NCI-H2029 treated with DMSO at 0.1 percent for 48 hours (cell line): ENCODE results near the gene FERMT2.
"Not testable (repeated sequence)": the region's sequence is repeated elsewhere in the genome, so short reads cannot be mapped to it uniquely, and the experiment has no call there.

Source experiments
- DNase-seq: peaks from one replicate; lab custom pipeline; 2025; lab: John Stamatoyannopoulos, UW

The FERMT2 gene

DNA sequence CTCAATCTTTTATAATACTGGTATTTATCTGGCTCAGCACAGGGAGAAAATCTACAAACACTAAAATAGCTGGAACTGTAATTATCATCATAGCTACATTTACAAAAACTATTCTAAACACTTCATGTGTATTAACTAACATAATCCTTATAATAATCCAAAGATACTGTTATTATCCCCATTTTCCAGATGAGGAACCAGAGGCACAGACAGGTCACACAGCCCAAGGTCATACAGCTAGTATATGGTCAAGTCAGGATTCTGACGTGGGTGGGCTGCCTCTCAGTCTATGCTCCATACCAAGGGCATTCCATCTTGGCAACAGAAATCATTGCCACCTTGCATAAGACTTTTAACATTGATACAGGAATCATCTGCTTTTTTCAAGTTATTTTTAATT, 11.4 kb downstream of the FERMT2 start:
- no peak for DNase-seq

DNA sequence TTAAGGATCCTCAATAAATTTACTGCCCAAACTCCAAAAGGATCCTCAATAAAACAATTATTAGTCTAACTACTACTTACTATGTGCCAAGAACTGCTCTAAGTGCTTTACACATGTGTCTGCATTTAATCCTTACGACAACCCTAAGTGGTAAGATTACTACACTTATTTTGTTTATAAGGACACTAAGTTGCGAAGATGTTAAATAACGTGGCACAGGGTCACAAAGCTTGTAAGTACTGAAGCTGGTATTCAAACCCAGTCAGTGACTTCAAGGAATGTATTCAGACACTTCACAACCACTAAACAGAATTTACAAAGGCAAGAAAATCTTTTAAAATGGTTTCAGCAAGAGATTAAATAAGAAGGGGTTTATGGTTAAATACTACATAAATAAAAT, 13.0 kb downstream of the FERMT2 start:
- DNase-seq, result no peak

DNA sequence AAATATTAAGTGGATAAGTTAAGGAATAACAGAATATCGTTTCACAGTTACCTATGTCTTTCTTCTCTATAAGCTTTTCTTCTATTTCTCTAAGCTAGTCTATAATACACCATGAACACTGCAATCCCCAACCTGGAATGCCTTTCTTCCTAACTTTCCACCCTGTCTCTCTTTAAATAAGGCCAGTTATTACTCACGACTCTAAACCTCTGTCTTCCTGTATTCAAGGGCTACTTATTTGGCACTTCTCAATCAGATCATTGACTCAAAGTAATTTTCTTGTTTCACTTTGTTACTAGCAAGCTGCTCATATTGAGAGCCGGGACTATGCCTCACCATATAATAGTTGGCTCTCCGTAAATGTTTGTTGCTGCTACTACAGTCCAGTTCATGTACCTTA, 13.5 kb downstream of the FERMT2 start:
- DNase-seq, result no peak

DNA sequence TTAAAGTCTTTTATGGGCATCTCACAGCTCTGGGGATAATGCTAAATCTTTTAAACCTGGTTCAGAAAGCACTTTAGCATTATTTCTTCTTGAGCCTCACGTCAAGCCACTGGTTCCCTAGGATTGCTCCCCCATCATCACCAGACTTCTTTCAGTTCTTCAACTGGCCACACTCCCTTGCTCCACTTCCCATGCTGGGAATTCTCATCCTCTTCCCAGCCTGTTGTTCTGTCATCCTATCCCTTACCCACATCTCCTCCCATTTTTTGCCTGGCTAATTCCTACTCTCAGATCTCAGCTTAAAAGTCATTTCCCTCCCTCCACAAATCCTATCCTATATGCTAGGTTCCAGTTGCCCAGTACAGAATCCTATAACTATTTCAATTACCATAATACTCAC, 14.4 kb downstream of the FERMT2 start:
- DNase-seq, result no peak

DNA sequence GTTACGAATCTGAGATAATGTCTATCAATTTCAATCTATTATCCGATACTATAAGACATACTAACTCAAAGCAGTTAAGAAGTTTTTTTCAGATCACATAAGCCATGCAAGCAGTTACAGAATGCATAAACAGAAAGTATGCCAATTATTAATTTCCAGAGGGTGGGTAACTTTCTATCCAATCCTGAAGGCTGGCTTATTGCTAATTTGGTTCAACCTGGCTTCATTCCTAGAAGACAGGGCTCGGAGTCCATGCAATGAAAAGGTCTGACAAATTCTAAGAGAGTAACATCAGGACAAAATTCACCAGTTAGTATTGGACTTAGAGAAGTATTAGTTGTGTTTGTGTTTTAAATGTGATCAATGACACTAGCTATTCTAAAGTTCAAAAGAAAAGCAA, 15.0 kb downstream of the FERMT2 start:
- no peak for DNase-seq

GRCh38 chr14:52934762-52935161, 16.1 kb downstream of the FERMT2 start:
- no peak for DNase-seq

GRCh38 chr14:52929192-52929807, 21.6 kb downstream of the FERMT2 start:
- no peak for DNase-seq

DNA sequence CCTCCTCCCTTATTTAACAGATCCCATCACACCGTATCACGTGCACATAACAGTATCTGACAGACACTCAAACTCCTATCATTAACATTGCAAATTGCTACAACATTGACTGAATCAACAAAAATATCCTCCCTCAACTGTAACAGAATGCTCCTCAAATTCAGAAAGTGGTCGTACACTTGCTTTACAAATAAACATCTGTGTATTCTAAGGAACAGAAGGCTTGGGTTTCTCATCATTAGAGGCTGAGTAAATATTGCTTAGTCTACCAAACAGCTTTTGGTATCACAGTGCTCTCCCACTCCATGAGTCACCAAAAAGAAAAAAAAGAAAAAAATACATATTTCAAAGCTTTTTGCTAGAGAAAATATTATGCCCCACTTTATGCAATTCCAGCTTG, 23.9 kb downstream of the FERMT2 start:
- DNase-seq, result peak; percentile 95

GRCh38 chr14:52923902-52924575, 26.8 kb downstream of the FERMT2 start:
- peak; percentile 14 for DNase-seq

DNA sequence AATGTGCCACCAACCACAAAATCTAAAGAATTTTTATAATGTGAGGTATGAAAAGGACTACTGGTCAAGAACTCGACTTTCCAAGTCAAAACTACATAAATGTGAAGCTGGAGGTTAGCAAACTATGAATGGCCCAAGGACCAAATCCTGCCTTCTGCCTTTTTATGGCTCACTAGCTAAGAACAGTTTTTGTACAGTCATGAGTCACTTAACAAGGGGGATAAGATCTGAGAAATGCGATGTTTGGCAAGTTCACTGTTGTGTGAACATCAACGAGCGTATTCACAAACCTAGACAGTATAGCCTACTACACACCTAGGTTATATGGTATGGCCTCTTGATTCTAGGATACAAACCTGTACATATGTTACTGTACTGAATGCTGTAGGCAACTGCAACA, 28.2 kb downstream of the FERMT2 start:
- DNase-seq, result no peak

- no peak for DNase-seq
Observed at GRCh38 chr14:52922059-52922458, 28.8 kb downstream of the FERMT2 start.

- DNase-seq, result not testable (repeated sequence)
Observed at GRCh38 chr14:52920411-52920810, 30.4 kb downstream of the FERMT2 start.

- no peak for DNase-seq
Observed at GRCh38 chr14:52919971-52920370, 30.9 kb downstream of the FERMT2 start.

- DNase-seq, result no peak
Observed at GRCh38 chr14:52918486-52918885, 32.4 kb downstream of the FERMT2 start.

DNA sequence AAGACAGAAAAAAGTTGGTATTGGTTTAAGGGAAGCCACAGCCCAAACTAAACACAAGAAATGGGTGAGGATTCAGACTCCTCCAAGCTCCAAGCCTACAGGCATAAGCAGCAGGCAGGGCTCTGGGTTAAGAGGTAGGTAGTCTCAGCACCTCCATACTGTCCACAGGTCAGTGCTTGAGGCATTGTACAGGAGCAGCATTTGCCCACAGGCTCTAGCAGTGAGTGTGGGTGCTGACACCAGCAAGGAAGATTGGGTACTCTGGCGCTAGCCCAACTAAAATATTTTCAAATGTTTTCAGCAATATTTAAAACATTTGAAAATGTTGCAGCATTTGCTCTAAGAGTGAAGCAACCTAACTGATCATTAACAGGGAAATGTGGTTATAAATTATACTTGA, 33.1 kb downstream of the FERMT2 start:
- DNase-seq, result no peak

- DNase-seq, result no peak
Observed at GRCh38 chr14:52914295-52914694, 36.6 kb downstream of the FERMT2 start.

DNA sequence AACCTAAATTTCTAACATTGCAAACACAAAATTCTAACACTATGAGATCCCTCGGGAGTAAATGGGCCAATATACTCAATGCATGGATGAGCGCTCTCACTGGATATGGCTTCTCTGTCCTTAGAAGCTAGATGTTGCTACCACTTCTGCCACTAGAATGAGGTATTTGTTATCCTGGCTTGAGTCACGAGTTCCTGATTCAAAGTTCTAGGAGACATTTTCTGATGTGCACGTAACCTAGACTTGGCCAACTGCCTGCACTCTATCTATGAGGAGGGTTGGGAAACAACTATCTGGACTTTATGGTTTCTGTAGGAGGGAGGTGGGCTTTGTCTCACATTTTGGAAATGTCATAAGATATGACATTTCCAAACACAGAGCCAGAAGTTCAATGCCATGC, 37.6 kb downstream of the FERMT2 start:
- DNase-seq, result no peak

- peak; percentile 61 for DNase-seq
Observed at GRCh38 chr14:52911904-52912303, 38.9 kb downstream of the FERMT2 start.

- no peak for DNase-seq
Observed at GRCh38 chr14:52910572-52910971, 40.3 kb downstream of the FERMT2 start.

GRCh38 chr14:52907949-52908348, 42.9 kb downstream of the FERMT2 start:
- no peak for DNase-seq

GRCh38 chr14:52906141-52906601, 44.7 kb downstream of the FERMT2 start:
- no peak for DNase-seq

DNA sequence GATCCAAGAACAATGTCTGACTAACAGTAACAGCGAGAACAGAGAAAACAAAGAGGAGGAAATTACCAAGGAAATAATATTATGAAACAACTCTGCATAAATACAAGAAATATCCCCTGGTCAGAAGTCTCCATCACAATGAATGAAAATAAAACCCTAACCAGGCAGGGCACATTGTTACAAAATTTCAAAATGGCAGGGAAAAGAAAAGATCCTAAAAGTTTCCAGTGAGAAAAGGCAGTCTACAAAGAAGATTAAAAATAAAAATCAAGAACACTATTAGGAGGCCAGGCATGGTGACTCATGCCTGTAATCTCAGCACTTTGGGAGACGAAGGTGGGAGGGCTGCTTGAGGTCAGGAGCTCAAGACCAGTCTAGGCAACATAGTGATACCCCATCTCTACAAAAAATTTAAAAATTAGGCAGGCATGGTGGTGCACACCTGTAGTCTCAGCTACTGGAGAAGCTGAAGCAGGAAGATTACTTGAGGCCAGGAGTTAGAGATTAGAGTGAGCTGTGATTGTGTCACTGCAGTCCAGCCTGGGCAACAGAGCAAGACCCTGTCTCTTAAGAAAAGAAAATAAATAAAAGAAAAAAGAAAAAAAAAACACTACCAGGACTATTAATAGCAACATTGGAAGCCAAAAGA, 47.8 kb downstream of the FERMT2 start:
- DNase-seq, result no peak

GRCh38 chr14:52901357-52901980, 49.4 kb downstream of the FERMT2 start:
- DNase-seq, result no peak
